ENCODE measurements around the gene TCP1.
"Not testable (repeated sequence)": the region's sequence is repeated elsewhere in the genome, so short reads cannot be mapped to it uniquely, and the experiment has no call there.

TCP1 gene

GRCh38 chr6:159732550-159732949 is 56.9 kb downstream of the TCP1 start:
- not testable (repeated sequence) for DNase-seq

GRCh38 chr6:159730332-159730676 is 59.1 kb downstream of the TCP1 start:
- no peak for DNase-seq

- no peak for DNase-seq
These were observed 59.6 kb downstream of the TCP1 start for GRCh38 chr6:159729598-159730331.

GRCh38 chr6:159728531-159728964 is 60.9 kb downstream of the TCP1 start:
- DNase-seq = no peak
